Spleen (tissue), 11 donors: ENCODE data around the gene TRABD. TPM values are rescaled to one million over a fixed set of nuclear protein-coding genes. Genes with fewer than 3 reads are reported as not detected.

Source experiments
- DNase-seq: peaks from one replicate; pipeline ENCODE4 v3.0.0-alpha.2; 2020
- H3K27ac ChIP-seq, 8 donors: fragments of 200-600 bp; sonication (generic) in 7 of 8; 1 replicate in 4 of 8; 2 replicates in 4 of 8; pipeline versions ENCODE4 v1.5.0 to v1.8.0; 2016 to 2021; ENCODE audit warnings: inconsistent platforms in 4 of 8, mild to moderate bottlenecking in 4 of 8, moderate library complexity in 1 of 8
- H3K27me3 ChIP-seq, 7 donors: fragments of 200-600 bp; sonication (generic) in 6 of 7; replicated peaks in 1 of 7; 1 replicate in 4 of 7; 2 replicates in 3 of 7; pipeline versions ENCODE4 v1.5.0 to v1.8.0; 2016 to 2021; ENCODE audit warnings: inconsistent platforms in 3 of 7, mild to moderate bottlenecking in 1 of 7
- H3K36me3 ChIP-seq, 6 donors: fragments of 200-600 bp; sonication (generic) in 5 of 6; 1 replicate in 4 of 6; 2 replicates in 2 of 6; pipeline versions ENCODE4 v1.5.0 to v1.8.0; 2016 to 2021; ENCODE audit warnings: inconsistent platforms in 2 of 6
- H3K4me1 ChIP-seq, 6 donors: fragments of 200-600 bp; sonication (generic) in 5 of 6; 1 replicate in 3 of 6; 2 replicates in 3 of 6; pipeline versions ENCODE4 v1.5.0 to v1.8.0; 2016 to 2021; ENCODE audit warnings: inconsistent platforms in 3 of 6
- H3K4me3 ChIP-seq, 8 donors: fragments of 200-600 bp; sonication (generic) in 7 of 8; 1 replicate in 4 of 8; 2 replicates in 4 of 8; pipeline versions ENCODE4 v1.5.0 to v1.8.0; 2016 to 2021; ENCODE audit warnings: inconsistent platforms in 4 of 8, mild to moderate bottlenecking in 4 of 8, moderate library complexity in 2 of 8
- H3K9me3 ChIP-seq, 8 donors: fragments of 200-600 bp; sonication (generic) in 7 of 8; 1 replicate in 4 of 8; 2 replicates in 4 of 8; pipeline versions ENCODE4 v1.5.0 to v1.8.0; 2016 to 2021; ENCODE audit warnings: inconsistent platforms in 4 of 8
- CTCF ChIP-seq, 11 experiments: fragments of 200-600 bp in 7 of 11; fragments of 450-650 bp in 4 of 11; sonication (generic) in 4 of 11; IDR thresholded peaks in 8 of 11; conservative IDR thresholded peaks in 3 of 11; 1 replicate in 7 of 11; 2 replicates in 4 of 11; pipeline versions ENCODE4 v1.4.0 to v1.8.0; 2016 to 2021; ENCODE audit warnings: antibody characterized with exemption in 11 of 11, inconsistent platforms in 4 of 11, mild to moderate bottlenecking in 1 of 11
- POLR2A ChIP-seq, 3 donors: fragments of 450-650 bp; IDR thresholded peaks; one replicate each; pipeline ENCODE4 v1.5.1; 2017; ENCODE audit warnings: antibody characterized with exemption in 3 of 3, mild to moderate bottlenecking in 1 of 3
- POLR2AphosphoS5 ChIP-seq, 3 donors: sonication (generic); formaldehyde crosslinking; IDR thresholded peaks; one replicate each; pipeline ENCODE4 v1.5.1; 2017; ENCODE audit warnings: antibody characterized with exemption in 3 of 3
- WGBS, 5 donors: extraction: QIAGEN DNeasy Blood & Tissue Kit in 3 of 5; methylation state at CpG; one replicate each; pipeline versions ENCODE4 v1.1.5 to v1.1.7; 2013 to 2018; 5-methylcytosine and 5-hydroxymethylcytosine counted together
- intact Hi-C: fragments of 100-400 bp; cut with DNase I; formaldehyde crosslinking; loops from one replicate; pipeline ENCODE4 v1.15.0; 2023; ENCODE audit warnings: low total_unique reads
- polyA plus RNA-seq, 3 donors: library from polyadenylated mRNA; stranded (reverse); fragments of 200-250 nt; gene quantifications; one replicate each; pipeline ENCODE4 v1.2.1, GENCODE V29; 2013
- total RNA-seq, 7 donors: library from RNA; depleted of rRNA in 3 of 7; stranded (reverse); fragments of >200 nt in 3 of 7; fragmentation: NEBNext Ultra II Directional in 4 of 7; extraction: Animal tissue kit (Norgen Biotek cat#: 25700) in 4 of 7; gene quantifications; one replicate each; pipeline versions ENCODE4 v1.1.0 to v1.2.1, GENCODE V29; 2016 to 2021
- donor health status: healthy with polysubstance abuse.
- donor health status: DM: no; HTN: no; CAD: no; lungs with moderate emphysema.
- donor health status: DM: no; HTN: no; CAD: no.
- donor health status: Bipolar disorder and iron deficiency.
- donor health status: healthy.
- donor health status: DM: no; HTN: no; CAD: no.
- donor health status: DM: yes; HTN: yes; CAD: no.

Gene TRABD
- total and polyA plus RNA-seq, 10 donors = 43.3 to 85.8 (median 60.0) TPM

GRCh38 chr22:50153756-50154140 is 32.0 kb upstream of the TRABD start:
- 90 to 98% (median 90%) methylated on average over 7 of the region's 7 CpGs for WGBS, 5 donors
- no peak for DNase-seq
- TF ChIP-seq POLR2A (IDR thresholded peaks at IDR 0.05) = no peak
- TF ChIP-seq POLR2AphosphoS5 (IDR thresholded peaks at IDR 0.05) = no peak
- TF ChIP-seq CTCF (IDR thresholded peaks at IDR 0.05 in 8 of 11, conservative IDR thresholded peaks at IDR 0.05 in 3 of 11) = no peak

GRCh38 chr22:50157709-50158375 is 27.9 kb upstream of the TRABD start:
- peak; percentile 61 for DNase-seq
- no peak for TF ChIP-seq POLR2AphosphoS5 (IDR thresholded peaks at IDR 0.05)
- TF ChIP-seq POLR2A (IDR thresholded peaks at IDR 0.05) = no peak
- 78 to 85% (median 82%) methylated on average over 19 to 21 of the region's 21 CpGs for WGBS, 5 donors
- Histone ChIP-seq H3K27ac (no peak overlapping the region), H3K36me3 (no peaks in the 10 kb centered on the region), H3K4me3 (no peak overlapping the region), H3K27me3 (peaks cover 0 to 38% (median 5%) of the 10 kb centered on the region in 7 donors), H3K4me1 (no peaks in the 10 kb centered on the region), H3K9me3 (no peaks in the 10 kb centered on the region)
- intact Hi-C loops = no loop called here

More at GRCh38 chr22:50153756-50154140, 32.0 kb upstream of the TRABD start:
- H3K36me3 ChIP-seq = no peaks in the 10 kb centered on the region
- intact Hi-C loops = loop anchor here (5.0 kb wide), 1 partner anchor 54 kb away; no protein-coding TSS in a partner anchor
- H3K9me3 ChIP-seq = no peaks in the 10 kb centered on the region
- H3K4me3 ChIP-seq = no peak overlapping the region
- no peak overlapping the region for H3K27ac ChIP-seq
- H3K27me3 ChIP-seq = peaks cover 0 to 22% (median 0%) of the 10 kb centered on the region in 7 donors
- peaks cover 0 to 7% (median 6%) of the 10 kb centered on the region in 6 donors for H3K4me1 ChIP-seq

GRCh38 chr22:50160947-50161346 is 24.8 kb upstream of the TRABD start:
- intact Hi-C loops = no loop called here
- DNase-seq = no peak
- no peaks in the 10 kb centered on the region for H3K9me3 ChIP-seq
- no peak overlapping the region for H3K27ac ChIP-seq
- no peak for TF ChIP-seq POLR2AphosphoS5 (IDR thresholded peaks at IDR 0.05)
- TF ChIP-seq CTCF (IDR thresholded peaks at IDR 0.05 in 8 of 11, conservative IDR thresholded peaks at IDR 0.05 in 3 of 11) = no peak
- no peak for TF ChIP-seq POLR2A (IDR thresholded peaks at IDR 0.05)
- H3K4me3 ChIP-seq = no peak overlapping the region
- no peaks in the 10 kb centered on the region for H3K4me1 ChIP-seq
- WGBS, 5 donors = 80 to 91% (median 86%) methylated on average over 7 of the region's 7 CpGs
- peaks cover 0 to 60% (median 5%) of the 10 kb centered on the region in 7 donors for H3K27me3 ChIP-seq
- no peaks in the 10 kb centered on the region for H3K36me3 ChIP-seq

GRCh38 chr22:50161508-50162390 is 24.0 kb upstream of the TRABD start:
- 77 to 89% (median 87%) methylated on average over 13 to 23 of the region's 23 CpGs for WGBS, 5 donors
- no peak overlapping the region for H3K4me3 ChIP-seq
- H3K27me3 ChIP-seq = peaks cover 0 to 60% (median 5%) of the 10 kb centered on the region in 7 donors
- TF ChIP-seq POLR2AphosphoS5 (IDR thresholded peaks at IDR 0.05) (no peak), POLR2A (IDR thresholded peaks at IDR 0.05) (no peak), CTCF (IDR thresholded peaks at IDR 0.05 in 8 of 11, conservative IDR thresholded peaks at IDR 0.05 in 3 of 11) (no peak)
- no peaks in the 10 kb centered on the region for H3K9me3 ChIP-seq
- no peak for DNase-seq
- intact Hi-C loops = no loop called here
- H3K36me3 ChIP-seq = no peaks in the 10 kb centered on the region
- H3K4me1 ChIP-seq = no peaks in the 10 kb centered on the region
- no peak overlapping the region for H3K27ac ChIP-seq
